GM12801 (cell line): ENCODE measurements around the gene PRPF18.

Experiments used
- TF ChIP-seq, protein P1 (sequence below): IDR thresholded peaks from one replicate; pipeline ENCODE4 v1.5.1; 2011; ENCODE audit warnings: control low read depth; ENCODE audit not compliant: insufficient read length; ENCODE audit errors: extremely low read depth

PRPF18 gene

GRCh38 chr10:13659887-13660550 is 73.3 kb downstream of the PRPF18 start:
- TF ChIP-seq, protein P1, sequence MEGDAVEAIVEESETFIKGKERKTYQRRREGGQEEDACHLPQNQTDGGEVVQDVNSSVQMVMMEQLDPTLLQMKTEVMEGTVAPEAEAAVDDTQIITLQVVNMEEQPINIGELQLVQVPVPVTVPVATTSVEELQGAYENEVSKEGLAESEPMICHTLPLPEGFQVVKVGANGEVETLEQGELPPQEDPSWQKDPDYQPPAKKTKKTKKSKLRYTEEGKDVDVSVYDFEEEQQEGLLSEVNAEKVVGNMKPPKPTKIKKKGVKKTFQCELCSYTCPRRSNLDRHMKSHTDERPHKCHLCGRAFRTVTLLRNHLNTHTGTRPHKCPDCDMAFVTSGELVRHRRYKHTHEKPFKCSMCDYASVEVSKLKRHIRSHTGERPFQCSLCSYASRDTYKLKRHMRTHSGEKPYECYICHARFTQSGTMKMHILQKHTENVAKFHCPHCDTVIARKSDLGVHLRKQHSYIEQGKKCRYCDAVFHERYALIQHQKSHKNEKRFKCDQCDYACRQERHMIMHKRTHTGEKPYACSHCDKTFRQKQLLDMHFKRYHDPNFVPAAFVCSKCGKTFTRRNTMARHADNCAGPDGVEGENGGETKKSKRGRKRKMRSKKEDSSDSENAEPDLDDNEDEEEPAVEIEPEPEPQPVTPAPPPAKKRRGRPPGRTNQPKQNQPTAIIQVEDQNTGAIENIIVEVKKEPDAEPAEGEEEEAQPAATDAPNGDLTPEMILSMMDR = no peak

- TF ChIP-seq, protein P1 = no peak
Measured at GRCh38 chr10:13660551-13660920, 73.8 kb downstream of the PRPF18 start.

DNA sequence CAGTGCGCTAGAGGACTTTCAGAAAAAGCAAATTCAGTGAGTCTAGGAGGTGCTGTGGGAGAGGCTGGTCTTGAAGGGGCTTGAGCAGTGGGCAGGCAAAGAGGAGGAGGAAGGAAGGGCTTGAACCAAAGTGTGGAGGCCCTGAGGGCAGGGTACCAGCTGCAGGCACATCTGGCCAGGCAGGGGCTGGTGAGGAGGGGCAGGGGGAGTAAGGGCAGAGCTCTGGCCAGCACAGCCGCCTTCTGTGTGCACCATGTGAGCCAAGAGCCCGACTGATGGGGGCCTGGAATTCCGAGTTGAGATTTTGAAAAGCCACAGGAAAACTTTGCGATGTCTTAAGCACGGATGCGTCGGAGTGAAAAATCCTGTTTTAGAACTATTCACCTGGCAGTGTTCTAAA is 74.5 kb downstream of the PRPF18 start:
- TF ChIP-seq, protein P1 = no peak

GRCh38 chr10:13665516-13666262 is 78.9 kb downstream of the PRPF18 start:
- TF ChIP-seq, protein P1 = no peak

- TF ChIP-seq, protein P1 = no peak
Measured at GRCh38 chr10:13668126-13668525, 81.4 kb downstream of the PRPF18 start.

DNA sequence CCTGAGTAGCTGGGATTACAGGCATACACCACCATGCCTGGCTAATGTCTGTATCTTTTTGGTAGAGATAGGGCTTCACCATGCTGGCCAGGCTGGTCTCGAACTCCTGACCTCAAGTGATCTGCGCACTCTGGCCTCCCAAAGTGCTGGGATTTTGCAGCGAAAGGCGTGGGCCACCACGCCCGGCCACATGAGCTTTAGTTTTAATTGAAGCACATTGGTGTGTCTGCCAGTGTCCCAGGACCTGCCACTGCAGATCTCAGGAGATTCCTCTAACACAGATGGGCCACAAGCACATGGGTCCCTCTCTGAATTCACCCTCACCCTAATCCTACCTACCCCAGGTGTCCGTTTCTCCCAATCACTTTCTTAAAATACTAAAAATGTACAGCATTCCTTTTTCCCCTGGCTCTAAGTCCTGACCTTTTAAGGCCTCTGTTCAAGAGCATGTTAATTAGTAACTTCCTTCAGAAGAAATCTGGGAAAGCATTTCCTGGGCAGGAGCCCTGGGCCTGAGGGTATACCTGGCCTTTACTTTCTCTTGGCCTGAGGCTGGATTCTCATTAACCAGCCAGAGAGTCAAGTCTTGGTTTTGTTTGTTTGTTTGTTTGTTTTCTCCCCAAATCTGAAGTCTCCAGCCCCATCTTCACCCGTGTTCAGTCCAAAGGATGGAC is 82.6 kb downstream of the PRPF18 start:
- TF ChIP-seq, protein P1 = no peak

DNA sequence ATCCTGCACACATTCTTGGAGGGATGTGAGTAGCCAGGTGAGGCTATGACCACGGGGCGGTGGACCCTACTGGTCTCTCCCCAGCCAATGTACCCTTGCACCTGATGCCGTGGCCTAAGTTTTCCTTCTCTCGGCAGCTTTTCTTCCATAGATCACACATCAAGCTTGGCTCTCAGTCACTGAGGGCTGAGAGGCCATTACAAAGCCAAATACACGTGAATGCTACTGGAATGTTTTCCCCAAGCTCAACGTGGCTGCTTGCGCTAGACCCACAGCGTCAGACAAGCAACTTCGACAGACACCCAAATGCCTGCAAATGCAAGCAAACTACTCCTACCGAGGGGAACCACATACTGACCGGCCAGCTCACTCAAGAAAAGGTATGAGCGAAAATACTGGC is 83.1 kb downstream of the PRPF18 start:
- TF ChIP-seq, protein P1 = no peak
